GM12864 (cell line): ENCODE results near the gene ZNF267.
"Not testable (repeated sequence)": the region's sequence is repeated elsewhere in the genome, so short reads cannot be mapped to it uniquely, and the experiment has no call there.

Experiments used
- DNase-seq: peaks from one replicate; pipeline ENCODE4 v3.0.0-alpha.2; 2011; ENCODE audit warnings: low read depth
- H3K4me3 ChIP-seq: 2 replicates; pipeline ENCODE4 v1.5.1; 2011; ENCODE audit warnings: mild to moderate bottlenecking, low read depth, low read length, control low read depth
- TF ChIP-seq, protein P1 (sequence below): IDR thresholded peaks from 2 replicates; pipeline ENCODE4 v1.5.1; 2011; ENCODE audit warnings: low read depth, mild to moderate bottlenecking, moderate library complexity, low read length, control low read depth, inconsistent platforms; ENCODE audit errors: missing control alignments

ZNF267 gene

DNA sequence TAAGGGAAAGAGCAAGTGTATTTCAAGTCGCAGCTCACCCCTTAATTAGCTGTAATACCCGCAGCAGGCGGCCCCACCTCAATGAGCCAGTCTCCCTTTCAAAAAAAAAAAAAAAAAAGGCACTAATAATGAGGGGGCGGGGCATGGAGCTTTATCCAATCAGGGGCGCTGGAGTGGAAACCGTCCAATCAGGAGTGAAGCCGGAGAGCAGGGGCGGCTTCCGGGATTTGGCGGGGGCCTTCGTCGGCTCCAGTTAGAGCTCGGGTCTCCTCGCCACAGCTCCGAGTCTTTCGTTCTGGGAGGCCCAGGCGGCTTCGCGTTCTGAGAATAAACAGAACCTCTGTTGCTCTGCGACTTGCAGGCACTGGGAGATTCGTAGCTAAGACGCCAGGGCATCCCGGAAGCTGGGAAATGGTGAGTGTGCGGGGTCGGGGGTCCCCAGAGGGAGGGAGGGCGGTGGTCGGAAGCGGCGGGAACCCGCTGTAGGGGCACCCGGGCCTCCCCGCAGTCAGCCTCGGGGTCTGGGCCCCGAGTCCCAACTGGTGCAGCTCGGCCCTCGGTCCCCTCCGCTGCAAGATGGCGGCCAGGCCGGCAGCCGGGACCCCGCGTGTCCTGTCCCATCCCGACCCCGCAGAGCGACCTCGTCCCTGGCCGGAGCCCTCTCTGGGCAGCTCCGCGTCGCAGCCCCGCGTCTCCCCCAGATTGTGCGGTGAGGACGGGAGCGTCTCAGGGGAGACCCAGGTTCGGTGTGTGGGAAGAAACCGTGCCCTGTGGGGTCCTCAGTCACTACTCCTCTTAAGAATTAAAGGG, at the start of gene ZNF267:
Gene ZNF267, plus strand, starts transcription at position 252 of the 810 bp plus-strand sequence. Its CDS starts 160 bp downstream, at position 412.
- H3K4me3 ChIP-seq = peak within 1 kb of the TSS; percentile 90
- peak; percentile 79 for DNase-seq
- TF ChIP-seq, protein P1, sequence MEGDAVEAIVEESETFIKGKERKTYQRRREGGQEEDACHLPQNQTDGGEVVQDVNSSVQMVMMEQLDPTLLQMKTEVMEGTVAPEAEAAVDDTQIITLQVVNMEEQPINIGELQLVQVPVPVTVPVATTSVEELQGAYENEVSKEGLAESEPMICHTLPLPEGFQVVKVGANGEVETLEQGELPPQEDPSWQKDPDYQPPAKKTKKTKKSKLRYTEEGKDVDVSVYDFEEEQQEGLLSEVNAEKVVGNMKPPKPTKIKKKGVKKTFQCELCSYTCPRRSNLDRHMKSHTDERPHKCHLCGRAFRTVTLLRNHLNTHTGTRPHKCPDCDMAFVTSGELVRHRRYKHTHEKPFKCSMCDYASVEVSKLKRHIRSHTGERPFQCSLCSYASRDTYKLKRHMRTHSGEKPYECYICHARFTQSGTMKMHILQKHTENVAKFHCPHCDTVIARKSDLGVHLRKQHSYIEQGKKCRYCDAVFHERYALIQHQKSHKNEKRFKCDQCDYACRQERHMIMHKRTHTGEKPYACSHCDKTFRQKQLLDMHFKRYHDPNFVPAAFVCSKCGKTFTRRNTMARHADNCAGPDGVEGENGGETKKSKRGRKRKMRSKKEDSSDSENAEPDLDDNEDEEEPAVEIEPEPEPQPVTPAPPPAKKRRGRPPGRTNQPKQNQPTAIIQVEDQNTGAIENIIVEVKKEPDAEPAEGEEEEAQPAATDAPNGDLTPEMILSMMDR = no peak

DNA sequence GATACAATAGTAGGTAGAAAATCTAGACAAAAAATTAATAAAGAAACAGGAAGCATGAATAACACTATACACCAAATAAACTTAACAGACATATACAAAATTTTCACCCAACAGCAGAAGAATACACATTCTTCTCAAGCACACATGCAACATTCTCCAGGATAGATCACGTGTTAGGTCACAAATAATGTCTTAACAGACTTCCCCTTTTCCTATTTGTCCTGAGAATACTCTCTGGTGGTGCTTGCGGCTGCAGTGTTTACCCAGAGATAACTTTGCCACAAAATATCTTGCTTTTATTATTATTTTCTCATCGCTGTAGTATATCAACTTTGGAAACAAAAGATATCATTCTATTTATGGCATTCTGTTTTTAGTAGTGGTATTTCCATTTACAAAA, 40.6 kb upstream of the ZNF267 start:
- no peak overlapping the region for H3K4me3 ChIP-seq
- TF ChIP-seq, protein P1 = no peak
- DNase-seq = no peak

DNA sequence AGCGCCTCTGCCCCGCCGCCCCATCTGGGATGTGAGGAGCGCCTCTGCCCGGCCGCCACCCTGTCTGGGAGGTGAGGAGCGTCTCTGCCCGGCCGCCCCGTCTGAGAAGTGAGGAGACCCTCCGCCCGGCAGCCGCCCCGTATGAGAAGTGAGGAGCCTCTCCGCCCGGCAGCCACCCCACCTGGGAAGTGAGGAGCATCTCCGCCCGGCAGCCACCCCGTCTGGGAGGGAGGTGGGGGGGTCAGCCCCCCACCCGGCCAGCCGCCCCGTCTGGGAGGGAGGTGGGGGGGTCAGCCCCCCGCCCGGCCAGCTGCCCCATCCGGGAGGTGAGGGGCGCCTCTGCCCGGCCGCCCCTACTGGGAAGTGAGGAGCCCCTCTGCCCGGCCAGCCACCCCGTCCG, 37.2 kb upstream of the ZNF267 start:
- not testable (repeated sequence) for H3K4me3 ChIP-seq, DNase-seq

DNA sequence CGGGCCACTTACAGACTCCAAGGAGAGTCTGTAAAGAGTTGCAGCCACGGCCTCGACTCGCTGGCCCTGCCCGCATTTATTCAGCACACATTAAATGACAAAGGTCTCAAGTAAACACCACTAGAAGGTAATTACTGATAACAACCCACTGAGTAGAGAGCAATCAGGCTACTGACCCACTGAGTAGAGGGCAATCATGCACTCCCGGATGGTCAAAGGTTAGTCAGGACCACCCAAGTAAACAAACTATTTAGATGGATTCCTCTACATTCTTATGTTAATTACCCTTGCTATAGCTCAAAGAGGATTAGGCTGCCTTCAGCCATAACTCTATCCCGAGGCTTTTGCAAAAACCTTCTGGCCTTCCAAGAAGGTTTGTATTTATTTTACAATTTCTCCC, 30.7 kb upstream of the ZNF267 start:
- TF ChIP-seq, protein P1 = no peak
- no peak overlapping the region for H3K4me3 ChIP-seq
- no peak for DNase-seq

- not testable (repeated sequence) for DNase-seq, H3K4me3 ChIP-seq
These were observed 25.0 kb upstream of the ZNF267 start for GRCh38 chr16:31848572-31848971.

DNA sequence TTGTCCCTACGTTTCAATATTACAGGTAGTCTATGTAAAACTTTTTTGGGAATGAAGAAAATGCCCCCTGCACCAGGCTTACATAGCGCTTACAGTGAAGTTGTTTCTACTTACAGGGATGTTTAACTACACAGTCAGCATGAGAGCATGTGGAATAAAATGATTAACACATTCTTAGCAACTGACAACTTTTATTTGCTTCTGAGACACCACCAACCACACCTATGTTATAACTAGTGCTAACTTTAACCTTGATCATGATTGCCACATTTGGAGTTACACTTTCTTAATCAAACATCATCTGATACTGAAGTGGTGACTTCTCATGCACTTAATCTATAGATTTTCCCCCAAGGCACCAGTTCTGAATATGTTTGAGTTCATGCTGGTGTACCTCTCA, 20.3 kb upstream of the ZNF267 start:
- TF ChIP-seq, protein P1 = no peak
- no peak for DNase-seq
- H3K4me3 ChIP-seq = no peak overlapping the region

DNA sequence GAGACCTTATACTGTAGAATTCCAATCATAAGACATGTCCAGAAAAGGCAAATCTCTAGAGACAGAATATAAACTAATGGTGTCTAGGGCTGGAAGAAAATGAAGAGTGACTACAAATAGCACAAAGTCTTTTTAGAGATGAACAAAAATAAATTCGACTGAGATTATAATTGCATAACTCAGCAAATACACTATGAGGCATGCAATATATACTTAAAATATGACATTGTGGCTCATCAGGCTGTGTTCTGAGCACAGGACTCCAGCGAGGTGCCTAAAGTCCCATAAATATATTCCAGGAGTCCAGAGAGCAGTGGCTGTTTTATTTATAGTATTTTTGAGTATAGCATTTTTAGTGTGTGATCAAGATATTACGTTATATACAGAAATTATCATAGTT, 13.1 kb upstream of the ZNF267 start:
- no peak for DNase-seq
- TF ChIP-seq, protein P1 = no peak

GRCh38 chr16:31861455-31861854, 12.2 kb upstream of the ZNF267 start:
- DNase-seq = no peak
- no peak overlapping the region for H3K4me3 ChIP-seq
- TF ChIP-seq, protein P1 = no peak

More for the DNA sequence above, 13.1 kb upstream of the ZNF267 start:
- H3K4me3 ChIP-seq = no peak overlapping the region
